GM12865 (cell line): ENCODE measurements around the gene SULT1C2.

ENCODE experiments used
- DNase-seq: peaks from one replicate; pipeline ENCODE4 v3.0.0; 2010; ENCODE audit warnings: low read depth
- H3K4me3 ChIP-seq: 2 replicates; pipeline ENCODE4 v1.5.1; 2011; ENCODE audit warnings: mild to moderate bottlenecking, low read depth, low read length, control low read depth
- TF ChIP-seq, protein P1 (sequence below): IDR thresholded peaks from 2 replicates; pipeline ENCODE4 v1.5.1; 2011; ENCODE audit warnings: low read length, control low read depth, low read depth, inconsistent platforms; ENCODE audit not compliant: insufficient read depth; ENCODE audit errors: missing control alignments

The SULT1C2 gene

DNA sequence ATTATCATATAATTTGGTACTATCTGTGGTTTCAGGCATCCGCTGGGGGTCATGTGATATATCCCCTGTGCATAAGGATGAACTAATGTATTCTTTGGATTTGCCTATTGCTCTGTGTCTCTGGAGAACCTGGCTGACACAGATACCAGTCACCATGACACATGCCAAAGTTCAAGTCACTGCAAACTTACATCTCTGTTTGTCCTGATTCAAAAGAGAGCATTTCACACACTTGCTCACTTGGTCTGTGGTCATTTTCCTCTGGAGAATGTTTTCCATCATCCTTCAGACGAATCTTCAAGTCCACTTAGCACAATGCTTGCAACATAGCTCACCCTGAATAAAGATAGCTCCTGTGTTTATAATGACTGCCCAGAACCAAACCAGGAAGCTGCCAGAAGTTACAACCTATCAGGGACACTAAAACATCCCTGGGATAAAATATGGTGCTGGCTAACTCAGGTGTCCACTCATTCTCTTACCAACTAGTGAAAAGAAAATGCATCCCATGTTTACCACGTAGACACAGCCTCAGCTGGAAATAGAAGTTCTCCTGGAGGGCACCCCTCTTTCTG is 30.9 kb upstream of the SULT1C2 start:
- TF ChIP-seq, protein P1, sequence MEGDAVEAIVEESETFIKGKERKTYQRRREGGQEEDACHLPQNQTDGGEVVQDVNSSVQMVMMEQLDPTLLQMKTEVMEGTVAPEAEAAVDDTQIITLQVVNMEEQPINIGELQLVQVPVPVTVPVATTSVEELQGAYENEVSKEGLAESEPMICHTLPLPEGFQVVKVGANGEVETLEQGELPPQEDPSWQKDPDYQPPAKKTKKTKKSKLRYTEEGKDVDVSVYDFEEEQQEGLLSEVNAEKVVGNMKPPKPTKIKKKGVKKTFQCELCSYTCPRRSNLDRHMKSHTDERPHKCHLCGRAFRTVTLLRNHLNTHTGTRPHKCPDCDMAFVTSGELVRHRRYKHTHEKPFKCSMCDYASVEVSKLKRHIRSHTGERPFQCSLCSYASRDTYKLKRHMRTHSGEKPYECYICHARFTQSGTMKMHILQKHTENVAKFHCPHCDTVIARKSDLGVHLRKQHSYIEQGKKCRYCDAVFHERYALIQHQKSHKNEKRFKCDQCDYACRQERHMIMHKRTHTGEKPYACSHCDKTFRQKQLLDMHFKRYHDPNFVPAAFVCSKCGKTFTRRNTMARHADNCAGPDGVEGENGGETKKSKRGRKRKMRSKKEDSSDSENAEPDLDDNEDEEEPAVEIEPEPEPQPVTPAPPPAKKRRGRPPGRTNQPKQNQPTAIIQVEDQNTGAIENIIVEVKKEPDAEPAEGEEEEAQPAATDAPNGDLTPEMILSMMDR = no peak
- H3K4me3 ChIP-seq = no peak overlapping the region
- DNase-seq = no peak

DNA sequence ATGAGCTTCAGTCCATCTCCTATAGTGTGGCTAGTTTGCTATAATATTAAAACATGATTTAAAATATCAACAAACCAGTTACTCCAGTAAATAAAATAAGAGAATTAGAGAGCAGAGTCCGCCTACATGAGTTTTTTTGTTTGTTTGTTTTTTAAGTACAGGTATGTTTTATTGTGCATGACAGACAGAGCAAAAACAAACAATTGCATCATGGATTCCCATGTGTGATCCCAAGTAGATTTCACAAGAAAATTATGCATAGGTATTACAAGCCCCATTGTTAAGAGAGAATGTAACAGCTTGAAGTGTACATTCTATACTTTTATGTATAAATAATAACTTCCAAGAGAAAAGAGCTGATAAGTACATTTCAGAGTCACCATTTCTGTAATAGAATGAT is 27.9 kb upstream of the SULT1C2 start:
- no peak overlapping the region for H3K4me3 ChIP-seq
- TF ChIP-seq, protein P1 = no peak
- DNase-seq = no peak

DNA sequence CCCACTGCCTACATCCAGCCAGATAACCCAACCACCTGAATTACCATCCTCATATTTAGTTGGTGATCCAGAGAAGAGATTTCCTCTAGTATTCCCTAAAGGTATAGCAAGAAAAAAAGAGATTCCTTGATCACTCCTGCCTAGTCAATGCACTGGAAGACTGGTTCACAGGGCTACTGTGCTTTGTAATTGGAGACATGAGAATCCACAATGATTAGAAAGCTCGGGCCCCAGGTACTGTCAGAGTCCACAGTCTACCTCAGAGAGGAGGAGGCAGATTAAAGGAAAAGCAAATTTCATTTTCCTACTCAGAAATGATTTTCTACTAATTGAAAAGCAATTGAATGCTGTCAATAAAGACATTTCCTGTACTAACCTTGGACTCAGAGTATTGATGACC is 26.7 kb upstream of the SULT1C2 start:
- DNase-seq = no peak
- TF ChIP-seq, protein P1 = no peak
- H3K4me3 ChIP-seq = no peak overlapping the region

DNA sequence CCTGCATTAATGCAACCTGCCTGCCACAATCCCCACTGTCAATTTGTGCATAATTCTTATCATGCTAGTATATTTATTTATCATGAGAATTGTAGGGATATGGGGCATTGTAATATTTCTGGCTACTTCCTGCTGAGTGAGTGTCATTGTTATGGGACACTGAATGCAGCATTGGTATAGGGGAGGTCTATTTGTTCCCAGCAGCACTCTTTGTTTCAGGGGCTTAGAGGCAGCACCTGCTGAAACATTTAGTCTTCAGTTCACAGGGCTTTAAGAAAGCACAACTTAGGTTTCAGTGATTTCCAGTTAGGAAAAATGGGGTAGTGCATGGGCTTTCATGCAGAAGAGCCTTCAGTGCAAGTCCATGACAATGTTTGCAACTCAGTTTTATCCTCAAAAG is 25.3 kb upstream of the SULT1C2 start:
- TF ChIP-seq, protein P1 = no peak
- DNase-seq = no peak
- H3K4me3 ChIP-seq = no peak overlapping the region

DNA sequence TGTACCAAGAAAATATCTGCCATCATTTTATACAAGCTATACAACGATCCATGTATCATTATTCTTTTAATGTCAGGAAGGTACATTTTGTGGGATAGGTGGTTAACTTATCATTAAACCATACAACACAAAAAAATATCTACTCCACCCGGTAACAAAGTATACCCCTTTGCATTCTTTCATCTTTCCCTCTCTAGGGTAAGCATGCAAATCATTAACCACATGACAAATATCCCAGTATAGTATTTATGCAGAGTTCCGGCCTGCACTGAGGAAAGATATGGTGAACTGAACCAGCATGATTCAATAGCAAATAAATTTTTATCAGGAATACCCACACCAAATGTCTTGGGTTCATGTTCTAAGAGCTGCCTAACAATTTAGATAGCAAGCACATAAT is 22.5 kb upstream of the SULT1C2 start:
- TF ChIP-seq, protein P1 = no peak
- DNase-seq = no peak

DNA sequence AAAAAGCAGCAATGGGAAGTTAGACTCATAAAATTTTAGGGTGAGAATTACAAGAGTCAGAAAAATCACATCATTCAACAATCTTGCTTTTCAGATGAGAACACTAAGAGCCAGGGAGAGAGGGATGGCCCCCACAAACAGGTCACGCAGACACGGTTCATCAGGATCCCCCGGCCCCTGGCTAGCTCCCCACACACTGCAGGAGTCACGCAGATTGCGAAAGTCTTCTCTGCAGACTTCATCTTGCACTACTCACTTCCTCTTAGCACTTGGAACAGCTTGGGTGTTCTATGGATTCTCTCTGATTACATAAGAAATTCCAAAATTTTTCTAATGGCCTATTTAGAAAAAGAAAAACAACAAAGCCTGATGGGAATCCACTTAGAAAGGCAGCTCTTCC is 21.6 kb upstream of the SULT1C2 start:
- H3K4me3 ChIP-seq = no peak overlapping the region
- DNase-seq = no peak
- TF ChIP-seq, protein P1 = no peak

More for the DNA sequence above, 22.5 kb upstream of the SULT1C2 start:
- H3K4me3 ChIP-seq = no peak overlapping the region

DNA sequence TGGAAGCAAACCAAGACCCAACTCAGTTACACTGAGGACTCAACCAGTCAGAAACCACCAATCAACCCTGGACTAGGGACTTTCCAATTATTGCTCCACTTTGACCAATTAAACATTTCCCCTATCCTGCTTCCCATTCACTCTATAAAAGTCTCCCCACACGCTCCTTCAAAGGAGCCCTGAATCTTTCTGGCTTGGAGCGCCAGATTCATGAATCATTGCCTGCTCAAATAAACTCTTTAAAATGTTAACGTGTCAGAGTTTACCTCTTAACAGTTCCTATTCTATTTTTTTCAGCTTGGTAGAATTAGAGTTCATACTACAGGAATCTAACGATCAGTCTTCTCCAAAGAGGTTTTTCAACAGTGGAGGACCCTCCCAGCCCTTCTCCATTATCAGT is 20.7 kb upstream of the SULT1C2 start:
- TF ChIP-seq, protein P1 = no peak
- no peak overlapping the region for H3K4me3 ChIP-seq
- DNase-seq = no peak
